HepG2 (cell line): Measurements from ENCODE around the gene SVBP. TPM values are rescaled to one million over a fixed set of nuclear protein-coding genes. Genes with fewer than 3 reads are reported as not detected.

ENCODE experiments used
- AGO2 ChIP-seq: fragments of 200-400 bp; formaldehyde crosslinking; optimal IDR thresholded peaks from 2 replicates; pipeline ENCODE3; 2017; ENCODE audit warnings: mild to moderate bottlenecking, low read depth, low read length, moderate library complexity
- ATM ChIP-seq: fragments of 450-650 bp; IDR thresholded peaks from 2 replicates; pipeline ENCODE4 v1.7.1; 2017; ENCODE audit warnings: mild to moderate bottlenecking, borderline replicate concordance
- MTERF4 ChIP-seq: sonication (generic); formaldehyde crosslinking; IDR thresholded peaks from 2 replicates; pipeline ENCODE4 v1.8.0; 2023; ENCODE audit warnings: mild to moderate bottlenecking, missing genetic modification reagents
- RBAK ChIP-seq: sonication (generic); formaldehyde crosslinking; IDR thresholded peaks from 2 replicates; pipeline ENCODE4 v1.5.1; 2020; ENCODE audit warnings: mild to moderate bottlenecking, missing genetic modification reagents
- TARDBP ChIP-seq: sonication (generic); formaldehyde crosslinking; IDR thresholded peaks from 2 replicates; pipeline ENCODE4 v1.8.0; 2022; ENCODE audit warnings: mild to moderate bottlenecking, missing genetic modification reagents
- ZC3H13 ChIP-seq: sonication (generic); formaldehyde crosslinking; IDR thresholded peaks from 2 replicates; pipeline ENCODE4 v1.8.1; 2023; ENCODE audit warnings: mild to moderate bottlenecking, missing genetic modification reagents, moderate library complexity
- ZNF225 ChIP-seq: sonication (generic); formaldehyde crosslinking; IDR thresholded peaks from 2 replicates; pipeline ENCODE4 v1.4.0; 2020; ENCODE audit warnings: mild to moderate bottlenecking, missing genetic modification reagents
- ZNF350 ChIP-seq: sonication (generic); formaldehyde crosslinking; IDR thresholded peaks from 2 replicates; pipeline ENCODE4 v1.4.0; 2020; ENCODE audit warnings: mild to moderate bottlenecking, low read depth, missing genetic modification reagents, borderline replicate concordance
- ZNF546 ChIP-seq: sonication (generic); formaldehyde crosslinking; conservative IDR thresholded peaks from 2 replicates; pipeline ENCODE4 v1.8.1; 2023; ENCODE audit warnings: mild to moderate bottlenecking, missing genetic modification reagents
- ZNF691 ChIP-seq: sonication (generic); formaldehyde crosslinking; IDR thresholded peaks from 2 replicates; pipeline ENCODE4 v1.4.0; 2020; ENCODE audit warnings: missing genetic modification reagents, low read depth, mild to moderate bottlenecking, borderline replicate concordance
- ZNF703 ChIP-seq: sonication (generic); formaldehyde crosslinking; IDR thresholded peaks from 2 replicates; pipeline ENCODE4 v1.5.1; 2020; ENCODE audit warnings: missing genetic modification reagents, mild to moderate bottlenecking, moderate library complexity, borderline replicate concordance
- polyA plus RNA-seq, 8 experiments: library from polyadenylated mRNA; depleted of rRNA in 3 of 8; stranded (reverse) in 7 of 8; unstranded in 1 of 8; fragments of >200 nt; fragmentation: Illumina TruSeq in 4 of 8; extraction: Trizol in 4 of 8; gene quantifications; 2 replicates each; pipeline versions ENCODE4 v1.2.1 to v1.2.3, GENCODE V29; 2011 to 2016; ENCODE audit warnings: low read depth in 4 of 8, missing spikeins in 1 of 8, mixed read lengths in 1 of 8; ENCODE audit not compliant: insufficient read depth in 1 of 8
- total RNA-seq, 5 experiments: library from RNA; depleted of rRNA; stranded (reverse); fragments of >200 nt; fragmentation: Illumina TruSeq; extraction: Trizol; gene quantifications; 2 replicates each; pipeline ENCODE4 v1.2.3, GENCODE V29; 2016; ENCODE audit warnings: low read depth in 1 of 5
- TF ChIP-seq, protein P1 (sequence below): sonication (generic); formaldehyde crosslinking; IDR thresholded peaks from 2 replicates; pipeline ENCODE4 v1.5.1; 2020; ENCODE audit warnings: mild to moderate bottlenecking, missing genetic modification reagents, moderate library complexity
- TF ChIP-seq, protein P2 (sequence below): sonication (generic); formaldehyde crosslinking; IDR thresholded peaks from 2 replicates; pipeline ENCODE4 v1.5.1; 2020; ENCODE audit warnings: mild to moderate bottlenecking, missing genetic modification reagents, moderate library complexity
- TF ChIP-seq, protein P3 (sequence below): sonication (generic); formaldehyde crosslinking; IDR thresholded peaks from 2 replicates; pipeline ENCODE4 v1.5.0; 2020; ENCODE audit warnings: mild to moderate bottlenecking, missing genetic modification reagents, borderline replicate concordance
- TF ChIP-seq, protein P4 (sequence below): IDR thresholded peaks from 2 replicates; pipeline ENCODE4 v1.6.1; 2016; ENCODE audit warnings: low read depth, borderline replicate concordance

SVBP gene
- total and polyA plus RNA-seq, 2 of the 13 experiments (the other 11 are each of a cell fraction or from before 2014, with no cell fraction given): 28.8 to 48.2 TPM

- no peak; the same call in 1 of the 2 replicates for TF ChIP-seq ZC3H13 (CRISPR knock-in tag)
- TF ChIP-seq, protein P1, sequence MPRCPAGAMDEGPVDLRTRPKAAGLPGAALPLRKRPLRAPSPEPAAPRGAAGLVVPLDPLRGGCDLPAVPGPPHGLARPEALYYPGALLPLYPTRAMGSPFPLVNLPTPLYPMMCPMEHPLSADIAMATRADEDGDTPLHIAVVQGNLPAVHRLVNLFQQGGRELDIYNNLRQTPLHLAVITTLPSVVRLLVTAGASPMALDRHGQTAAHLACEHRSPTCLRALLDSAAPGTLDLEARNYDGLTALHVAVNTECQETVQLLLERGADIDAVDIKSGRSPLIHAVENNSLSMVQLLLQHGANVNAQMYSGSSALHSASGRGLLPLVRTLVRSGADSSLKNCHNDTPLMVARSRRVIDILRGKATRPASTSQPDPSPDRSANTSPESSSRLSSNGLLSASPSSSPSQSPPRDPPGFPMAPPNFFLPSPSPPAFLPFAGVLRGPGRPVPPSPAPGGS (CRISPR knock-in tag): 0 out of 2 replicates have a peak, but pooled peaks have one; percentile 9
- peak; percentile 52; the same call in 1 of the 2 replicates for TF ChIP-seq ZNF691 (CRISPR knock-in tag)
- TF ChIP-seq, protein P2, sequence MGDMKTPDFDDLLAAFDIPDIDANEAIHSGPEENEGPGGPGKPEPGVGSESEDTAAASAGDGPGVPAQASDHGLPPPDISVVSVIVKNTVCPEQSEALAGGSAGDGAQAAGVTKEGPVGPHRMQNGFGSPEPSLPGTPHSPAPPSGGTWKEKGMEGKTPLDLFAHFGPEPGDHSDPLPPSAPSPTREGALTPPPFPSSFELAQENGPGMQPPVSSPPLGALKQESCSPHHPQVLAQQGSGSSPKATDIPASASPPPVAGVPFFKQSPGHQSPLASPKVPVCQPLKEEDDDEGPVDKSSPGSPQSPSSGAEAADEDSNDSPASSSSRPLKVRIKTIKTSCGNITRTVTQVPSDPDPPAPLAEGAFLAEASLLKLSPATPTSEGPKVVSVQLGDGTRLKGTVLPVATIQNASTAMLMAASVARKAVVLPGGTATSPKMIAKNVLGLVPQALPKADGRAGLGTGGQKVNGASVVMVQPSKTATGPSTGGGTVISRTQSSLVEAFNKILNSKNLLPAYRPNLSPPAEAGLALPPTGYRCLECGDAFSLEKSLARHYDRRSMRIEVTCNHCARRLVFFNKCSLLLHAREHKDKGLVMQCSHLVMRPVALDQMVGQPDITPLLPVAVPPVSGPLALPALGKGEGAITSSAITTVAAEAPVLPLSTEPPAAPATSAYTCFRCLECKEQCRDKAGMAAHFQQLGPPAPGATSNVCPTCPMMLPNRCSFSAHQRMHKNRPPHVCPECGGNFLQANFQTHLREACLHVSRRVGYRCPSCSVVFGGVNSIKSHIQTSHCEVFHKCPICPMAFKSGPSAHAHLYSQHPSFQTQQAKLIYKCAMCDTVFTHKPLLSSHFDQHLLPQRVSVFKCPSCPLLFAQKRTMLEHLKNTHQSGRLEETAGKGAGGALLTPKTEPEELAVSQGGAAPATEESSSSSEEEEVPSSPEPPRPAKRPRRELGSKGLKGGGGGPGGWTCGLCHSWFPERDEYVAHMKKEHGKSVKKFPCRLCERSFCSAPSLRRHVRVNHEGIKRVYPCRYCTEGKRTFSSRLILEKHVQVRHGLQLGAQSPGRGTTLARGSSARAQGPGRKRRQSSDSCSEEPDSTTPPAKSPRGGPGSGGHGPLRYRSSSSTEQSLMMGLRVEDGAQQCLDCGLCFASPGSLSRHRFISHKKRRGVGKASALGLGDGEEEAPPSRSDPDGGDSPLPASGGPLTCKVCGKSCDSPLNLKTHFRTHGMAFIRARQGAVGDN: peak; percentile 88
- no peak for TF ChIP-seq ATM
- TF ChIP-seq, protein P3, sequence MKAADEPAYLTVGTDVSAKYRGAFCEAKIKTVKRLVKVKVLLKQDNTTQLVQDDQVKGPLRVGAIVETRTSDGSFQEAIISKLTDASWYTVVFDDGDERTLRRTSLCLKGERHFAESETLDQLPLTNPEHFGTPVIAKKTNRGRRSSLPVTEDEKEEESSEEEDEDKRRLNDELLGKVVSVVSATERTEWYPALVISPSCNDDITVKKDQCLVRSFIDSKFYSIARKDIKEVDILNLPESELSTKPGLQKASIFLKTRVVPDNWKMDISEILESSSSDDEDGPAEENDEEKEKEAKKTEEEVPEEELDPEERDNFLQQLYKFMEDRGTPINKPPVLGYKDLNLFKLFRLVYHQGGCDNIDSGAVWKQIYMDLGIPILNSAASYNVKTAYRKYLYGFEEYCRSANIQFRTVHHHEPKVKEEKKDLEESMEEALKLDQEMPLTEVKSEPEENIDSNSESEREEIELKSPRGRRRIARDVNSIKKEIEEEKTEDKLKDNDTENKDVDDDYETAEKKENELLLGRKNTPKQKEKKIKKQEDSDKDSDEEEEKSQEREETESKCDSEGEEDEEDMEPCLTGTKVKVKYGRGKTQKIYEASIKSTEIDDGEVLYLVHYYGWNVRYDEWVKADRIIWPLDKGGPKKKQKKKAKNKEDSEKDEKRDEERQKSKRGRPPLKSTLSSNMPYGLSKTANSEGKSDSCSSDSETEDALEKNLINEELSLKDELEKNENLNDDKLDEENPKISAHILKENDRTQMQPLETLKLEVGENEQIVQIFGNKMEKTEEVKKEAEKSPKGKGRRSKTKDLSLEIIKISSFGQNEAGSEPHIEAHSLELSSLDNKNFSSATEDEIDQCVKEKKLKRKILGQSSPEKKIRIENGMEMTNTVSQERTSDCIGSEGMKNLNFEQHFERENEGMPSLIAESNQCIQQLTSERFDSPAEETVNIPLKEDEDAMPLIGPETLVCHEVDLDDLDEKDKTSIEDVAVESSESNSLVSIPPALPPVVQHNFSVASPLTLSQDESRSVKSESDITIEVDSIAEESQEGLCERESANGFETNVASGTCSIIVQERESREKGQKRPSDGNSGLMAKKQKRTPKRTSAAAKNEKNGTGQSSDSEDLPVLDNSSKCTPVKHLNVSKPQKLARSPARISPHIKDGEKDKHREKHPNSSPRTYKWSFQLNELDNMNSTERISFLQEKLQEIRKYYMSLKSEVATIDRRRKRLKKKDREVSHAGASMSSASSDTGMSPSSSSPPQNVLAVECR (CRISPR knock-in tag): peak; percentile 74; the same call in 1 of the 2 replicates
- TF ChIP-seq ZNF225 (CRISPR knock-in tag): 0 out of 2 replicates have a peak, but pooled peaks have one; percentile 20
- TF ChIP-seq ZNF350 (CRISPR knock-in tag): peak; percentile 42; the same call in 1 of the 2 replicates
- TF ChIP-seq AGO2: peak; percentile 71
- no peak for TF ChIP-seq RBAK
- TF ChIP-seq MTERF4 (CRISPR knock-in tag): no peak
- TF ChIP-seq ZNF546: 0 out of 2 replicates have a peak, but pooled peaks have one; percentile 55
- TF ChIP-seq ZNF703 (CRISPR knock-in tag): no peak
- peak; percentile 35; the same call in 1 of the 2 replicates for TF ChIP-seq TARDBP (CRISPR knock-in tag)
- TF ChIP-seq, protein P4, sequence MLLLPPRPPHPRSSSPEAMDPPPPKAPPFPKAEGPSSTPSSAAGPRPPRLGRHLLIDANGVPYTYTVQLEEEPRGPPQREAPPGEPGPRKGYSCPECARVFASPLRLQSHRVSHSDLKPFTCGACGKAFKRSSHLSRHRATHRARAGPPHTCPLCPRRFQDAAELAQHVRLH (CRISPR knock-in tag): 0 out of 2 replicates have a peak, but pooled peaks have one; percentile 68
Observed at GRCh38 chr1:42846257-42847110, 29.3 kb upstream of the SVBP start, which contains the start of gene ZNF691 (continued).
